ENCODE measurements around the gene ZNF470. TPM values are rescaled to one million over a fixed set of nuclear protein-coding genes. Genes with fewer than 3 reads are reported as not detected.

ZNF470 gene
- 2.7 and 2.9 TPM in 2 replicates for total RNA-seq (2014; rRNA removed; shearing (Covaris generic))

DNA sequence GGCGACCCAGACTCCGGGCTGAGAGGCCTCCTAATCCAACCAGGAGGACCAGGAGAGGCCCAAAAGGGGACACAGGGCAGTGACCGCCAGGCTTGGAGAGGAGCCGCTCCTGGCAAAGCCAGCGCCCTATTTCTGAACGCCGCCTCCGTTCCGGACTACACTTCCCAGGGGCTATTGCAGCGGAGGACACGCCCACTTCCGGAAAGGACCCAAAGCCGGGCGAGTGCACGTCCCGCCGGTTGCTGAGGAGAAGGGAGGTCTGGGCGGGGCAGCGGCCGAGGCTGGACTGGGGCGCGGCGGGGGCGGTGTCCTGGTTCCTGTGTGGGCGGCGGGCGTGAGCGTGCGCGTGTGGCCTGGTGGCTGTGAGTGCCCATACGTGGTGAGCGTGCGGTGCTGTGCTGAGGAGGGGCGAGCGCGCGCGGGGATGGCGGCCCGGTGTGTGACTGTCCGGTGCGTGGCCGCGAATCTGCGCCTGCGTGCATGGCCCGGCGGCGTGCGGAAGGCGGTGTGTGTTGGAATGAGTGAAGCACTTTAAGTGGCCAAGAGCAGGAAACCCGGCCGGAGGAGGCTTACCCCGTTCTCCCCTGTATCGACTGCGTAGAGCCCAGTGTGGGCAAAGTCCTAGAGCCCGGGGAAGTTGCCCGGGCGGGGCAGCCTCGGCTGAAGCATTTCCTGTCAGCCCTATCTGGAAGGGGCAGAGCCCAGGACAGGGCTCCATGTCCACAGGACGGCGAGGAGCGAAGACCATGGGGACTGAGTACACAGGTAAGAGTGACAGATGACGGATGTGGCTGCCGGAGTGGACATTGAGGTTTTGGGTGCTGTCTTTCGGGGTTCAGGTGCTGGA lies at the start of gene ZNF470:
ZNF470 (plus strand) TSS at position 195 of the 847 bp plus-strand sequence. CDS start 2,844 bp downstream, outside the sequence.
- peak; percentile 95 for DNase-seq (ENCODE audit: low read depth)

DNA sequence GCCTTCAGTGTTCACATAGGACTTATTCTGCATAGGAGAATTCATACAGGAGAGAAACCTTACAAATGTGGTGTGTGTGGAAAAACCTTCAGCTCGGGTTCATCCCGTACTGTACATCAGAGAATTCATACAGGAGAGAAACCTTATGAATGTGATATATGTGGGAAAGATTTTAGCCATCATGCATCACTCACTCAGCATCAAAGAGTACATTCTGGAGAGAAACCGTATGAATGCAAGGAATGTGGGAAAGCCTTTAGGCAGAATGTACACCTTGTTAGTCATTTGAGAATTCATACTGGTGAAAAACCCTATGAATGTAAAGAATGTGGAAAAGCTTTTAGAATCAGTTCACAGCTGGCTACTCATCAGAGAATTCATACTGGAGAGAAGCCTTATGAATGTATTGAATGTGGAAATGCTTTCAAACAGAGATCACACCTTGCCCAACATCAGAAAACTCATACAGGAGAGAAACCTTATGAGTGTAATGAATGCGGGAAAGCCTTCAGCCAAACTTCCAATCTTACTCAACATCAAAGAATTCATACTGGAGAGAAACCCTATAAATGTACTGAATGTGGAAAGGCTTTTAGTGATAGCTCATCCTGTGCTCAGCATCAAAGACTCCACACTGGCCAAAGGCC lies 41.9 kb upstream of the ZNF470 start:
- DNase-seq (ENCODE audit: low read depth): no peak

DNA sequence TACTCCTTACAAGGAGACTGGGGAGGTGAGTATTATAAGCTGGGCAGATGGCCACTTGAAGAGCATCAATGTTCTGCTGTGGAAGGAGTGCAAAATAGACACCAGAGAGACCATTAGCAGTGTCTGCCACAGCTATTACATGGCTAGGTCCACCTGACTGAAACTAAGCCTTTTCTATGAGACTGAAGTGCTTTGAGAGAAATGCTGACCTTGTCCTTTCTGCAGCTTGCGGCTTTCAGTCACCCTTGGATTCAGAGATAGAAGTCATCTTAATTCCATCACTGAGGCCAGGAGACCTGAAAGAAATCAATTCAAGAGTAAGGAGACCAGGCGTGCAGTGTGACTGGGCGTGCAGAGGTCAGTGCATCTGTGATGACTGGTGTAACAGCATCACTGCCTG lies 29.8 kb upstream of the ZNF470 start:
- DNase-seq (ENCODE audit: low read depth): no peak

DNA sequence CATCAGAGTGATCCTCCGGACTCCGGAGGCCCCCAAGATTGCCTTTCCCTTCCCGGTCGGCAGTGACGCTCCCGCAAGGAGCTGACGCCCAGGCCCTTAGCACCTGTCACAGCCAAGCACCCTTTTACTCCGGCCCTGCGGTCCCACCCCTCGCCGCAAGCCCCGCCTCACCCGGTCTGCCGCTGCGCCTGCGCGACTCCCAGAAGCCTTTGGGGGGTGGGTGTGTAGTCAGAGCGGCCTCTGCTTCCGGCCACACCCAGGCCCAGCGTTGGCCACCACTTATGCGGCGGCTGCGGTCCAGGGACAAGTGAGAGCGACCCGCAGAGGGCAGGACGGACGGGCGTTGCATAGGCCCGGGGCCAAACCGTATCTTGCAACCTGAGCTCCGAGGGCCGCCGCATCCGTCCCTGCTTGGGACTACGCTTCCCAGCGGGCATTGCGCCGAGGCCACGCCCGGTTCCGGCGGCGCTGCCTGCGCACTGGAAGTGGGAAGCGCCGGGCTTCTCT lies 29.0 kb upstream of the ZNF470 start:
- peak; percentile 89 for DNase-seq (ENCODE audit: low read depth)

DNA sequence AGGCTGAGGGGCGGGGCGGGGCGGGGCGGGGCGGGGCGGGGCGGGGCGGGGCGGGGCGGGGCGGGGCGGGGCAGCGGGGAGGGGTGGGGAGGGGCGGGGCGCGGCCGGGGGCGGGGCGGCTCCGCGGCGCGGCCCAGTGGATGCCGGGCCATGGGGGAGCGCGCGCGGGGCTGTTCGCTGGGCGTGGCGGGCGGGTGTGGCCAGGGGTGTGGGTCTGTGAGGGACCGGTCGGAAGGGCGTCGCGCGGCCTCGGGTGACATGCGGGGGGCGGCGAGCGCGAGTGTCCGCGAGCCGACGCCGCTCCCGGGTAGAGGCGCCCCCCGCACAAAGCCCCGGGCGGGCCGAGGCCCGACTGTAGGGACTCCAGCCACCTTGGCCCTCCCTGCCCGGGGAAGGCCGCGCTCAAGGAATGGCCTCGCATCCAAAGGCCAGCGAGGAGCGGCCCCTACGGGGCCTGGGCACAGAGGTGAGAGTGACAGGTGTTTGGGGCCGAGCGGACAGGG lies 28.5 kb upstream of the ZNF470 start, which contains the start of gene ZFP28:
ZFP28 (plus strand) TSS at position 188 of the 503 bp plus-strand sequence; CDS start at position 259, 71 bp downstream.
- DNase-seq (ENCODE audit: low read depth): no peak

DNA sequence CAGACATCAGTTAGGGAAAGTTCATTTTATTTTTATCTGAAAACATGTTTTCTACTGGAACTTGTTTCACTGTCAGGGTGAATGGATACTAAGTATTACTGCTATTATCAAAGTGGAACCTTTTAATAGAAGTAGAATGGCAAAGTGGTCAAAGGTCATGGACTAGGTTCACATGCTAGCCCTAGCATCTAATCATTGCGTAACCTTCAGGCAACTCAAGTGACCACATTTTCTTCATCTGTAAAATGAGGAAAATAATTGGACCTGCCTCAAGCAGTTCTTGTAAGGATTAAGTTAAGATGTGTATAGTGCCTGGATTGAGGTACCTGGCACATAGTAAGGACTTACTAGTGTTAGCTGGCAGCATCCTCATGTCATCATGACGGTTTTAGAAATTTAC lies 23.5 kb upstream of the ZNF470 start:
- no peak for DNase-seq (ENCODE audit: low read depth)

DNA sequence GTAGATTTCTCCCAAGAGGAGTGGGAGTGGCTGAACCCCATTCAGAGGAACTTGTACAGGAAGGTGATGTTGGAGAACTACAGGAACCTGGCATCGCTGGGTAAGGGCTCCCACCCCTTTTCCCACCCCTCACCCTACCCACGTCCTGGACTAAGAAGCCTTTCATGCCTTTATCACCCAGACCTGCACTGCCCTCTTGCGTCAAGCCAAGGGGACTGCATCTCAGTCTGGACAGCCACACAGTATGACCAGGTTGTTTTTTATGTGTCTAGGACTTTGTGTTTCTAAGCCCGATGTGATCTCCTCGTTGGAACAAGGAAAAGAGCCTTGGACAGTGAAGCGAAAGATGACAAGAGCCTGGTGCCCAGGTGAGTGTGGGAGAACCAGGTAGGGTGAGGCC lies 19.7 kb upstream of the ZNF470 start:
- no peak for DNase-seq (ENCODE audit: low read depth)

DNA sequence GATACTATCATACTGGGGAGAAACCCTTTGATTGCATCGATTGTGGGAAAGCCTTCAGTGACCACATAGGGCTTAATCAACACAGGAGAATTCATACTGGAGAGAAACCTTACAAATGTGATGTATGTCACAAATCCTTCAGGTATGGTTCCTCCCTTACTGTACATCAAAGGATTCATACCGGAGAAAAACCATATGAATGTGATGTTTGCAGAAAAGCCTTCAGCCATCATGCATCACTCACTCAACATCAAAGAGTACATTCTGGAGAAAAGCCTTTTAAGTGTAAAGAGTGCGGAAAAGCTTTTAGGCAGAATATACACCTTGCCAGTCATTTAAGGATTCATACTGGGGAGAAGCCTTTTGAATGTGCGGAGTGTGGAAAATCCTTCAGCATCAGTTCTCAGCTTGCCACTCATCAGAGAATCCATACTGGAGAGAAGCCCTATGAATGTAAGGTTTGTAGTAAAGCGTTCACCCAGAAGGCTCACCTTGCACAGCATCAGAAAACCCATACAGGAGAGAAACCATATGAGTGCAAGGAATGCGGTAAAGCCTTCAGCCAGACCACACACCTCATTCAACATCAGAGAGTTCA lies 12.9 kb upstream of the ZNF470 start:
- no peak for DNase-seq (ENCODE audit: low read depth)

DNA sequence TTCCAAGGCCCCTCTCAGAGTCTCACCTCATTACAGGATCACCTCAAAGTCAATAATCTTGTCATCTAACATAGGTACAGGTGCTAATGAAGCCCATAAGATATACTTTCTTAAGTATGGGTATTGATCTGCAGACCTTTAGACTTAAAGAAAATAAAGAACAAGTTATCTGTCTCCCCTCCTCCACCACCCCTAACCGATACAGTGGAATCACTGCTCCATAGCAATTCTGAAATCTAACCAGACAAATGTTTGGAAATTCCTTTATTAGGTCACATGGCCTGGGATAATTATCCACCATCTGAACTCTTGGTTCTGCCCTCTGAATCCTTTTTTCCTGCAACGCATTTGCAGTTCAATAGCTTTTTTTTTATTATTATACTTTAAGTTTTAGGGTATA lies 4.5 kb upstream of the ZNF470 start:
- DNase-seq (ENCODE audit: low read depth): no peak

DNA sequence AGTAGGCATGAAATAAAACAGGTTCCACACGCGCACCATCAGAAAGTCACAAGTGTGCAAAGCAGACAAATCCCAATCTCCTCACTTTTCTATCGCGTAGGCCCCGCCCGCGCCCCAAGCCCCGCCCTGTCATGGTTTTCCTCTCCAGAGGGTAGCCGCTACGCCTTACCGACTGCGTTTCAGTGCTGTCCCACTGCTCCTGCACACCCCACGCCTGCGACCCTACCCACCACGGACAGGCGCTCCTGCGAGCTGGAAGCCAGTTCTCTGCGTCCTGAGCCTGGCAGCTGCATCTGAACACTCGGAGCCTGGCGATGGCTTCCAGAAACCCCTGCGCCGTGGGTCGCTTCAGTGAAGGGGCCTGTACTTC lies 379 bp upstream of the ZNF470 start:
- DNase-seq (ENCODE audit: low read depth): peak; percentile 51

DNA sequence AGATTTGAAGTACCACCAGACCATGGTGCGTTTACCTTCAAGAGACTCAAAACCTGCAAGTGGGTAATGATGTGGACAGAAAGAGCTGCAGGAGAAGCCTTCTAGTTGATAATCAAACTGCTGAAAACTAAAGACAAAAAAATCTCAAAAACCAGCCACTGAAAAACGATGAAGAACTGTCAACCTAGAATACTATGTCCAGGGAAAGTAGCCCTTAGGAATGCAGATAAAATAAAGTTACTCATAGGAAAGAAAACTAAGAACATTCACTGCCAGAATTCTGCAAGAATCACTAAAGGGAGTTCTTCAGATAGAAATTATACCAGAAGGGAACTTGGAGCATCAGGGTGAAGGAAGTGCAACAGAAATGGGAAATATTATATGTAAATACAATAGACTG lies 5.3 kb downstream of the ZNF470 start:
- DNase-seq (ENCODE audit: low read depth): no peak

DNA sequence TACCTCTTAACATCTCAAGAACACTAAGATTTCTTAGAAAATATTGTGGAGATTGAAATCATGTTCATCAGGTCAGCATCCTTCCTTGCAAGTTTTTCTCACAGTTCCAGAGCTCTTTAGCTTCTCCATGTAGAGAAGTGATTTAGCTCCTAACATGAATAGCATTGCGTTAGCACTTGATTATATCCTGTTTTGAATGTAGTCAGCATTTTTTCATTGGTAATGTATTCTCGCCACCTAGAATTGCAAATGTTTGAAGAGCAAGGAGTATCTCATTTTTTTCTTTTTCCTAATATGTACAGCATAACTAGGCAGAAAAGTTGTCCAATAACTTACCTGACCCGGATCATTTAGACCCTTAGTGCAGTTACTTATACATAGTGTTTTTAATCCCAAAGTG lies 6.6 kb downstream of the ZNF470 start:
- DNase-seq (ENCODE audit: low read depth): no peak

DNA sequence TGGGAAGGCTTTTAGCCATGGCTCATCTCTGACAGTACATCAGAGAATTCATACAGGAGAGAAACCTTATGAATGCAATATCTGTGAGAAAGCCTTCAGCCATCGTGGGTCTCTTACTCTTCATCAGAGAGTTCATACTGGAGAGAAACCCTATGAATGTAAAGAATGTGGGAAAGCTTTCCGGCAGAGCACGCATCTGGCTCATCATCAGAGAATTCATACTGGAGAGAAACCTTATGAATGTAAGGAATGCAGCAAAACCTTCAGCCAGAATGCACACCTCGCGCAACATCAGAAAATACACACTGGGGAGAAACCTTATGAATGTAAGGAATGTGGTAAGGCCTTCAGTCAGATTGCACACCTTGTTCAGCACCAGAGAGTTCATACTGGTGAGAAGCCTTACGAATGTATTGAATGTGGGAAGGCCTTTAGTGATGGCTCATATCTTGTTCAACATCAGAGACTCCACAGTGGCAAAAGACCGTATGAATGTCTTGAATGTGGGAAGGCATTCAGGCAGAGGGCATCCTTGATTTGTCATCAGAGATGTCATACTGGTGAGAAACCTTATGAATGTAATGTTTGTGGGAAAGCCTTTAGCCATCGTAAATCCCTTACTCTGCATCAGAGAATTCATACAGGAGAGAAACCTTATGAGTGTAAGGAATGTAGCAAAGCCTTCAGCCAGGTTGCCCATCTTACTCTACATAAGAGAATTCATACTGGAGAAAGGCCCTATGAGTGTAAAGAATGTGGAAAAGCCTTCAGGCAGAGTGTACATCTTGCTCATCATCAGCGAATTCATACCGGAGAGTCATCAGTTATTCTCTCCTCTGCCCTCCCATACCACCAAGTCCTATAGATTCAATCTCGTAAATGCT lies 10.7 kb downstream of the ZNF470 start:
- no peak for DNase-seq (ENCODE audit: low read depth)

DNA sequence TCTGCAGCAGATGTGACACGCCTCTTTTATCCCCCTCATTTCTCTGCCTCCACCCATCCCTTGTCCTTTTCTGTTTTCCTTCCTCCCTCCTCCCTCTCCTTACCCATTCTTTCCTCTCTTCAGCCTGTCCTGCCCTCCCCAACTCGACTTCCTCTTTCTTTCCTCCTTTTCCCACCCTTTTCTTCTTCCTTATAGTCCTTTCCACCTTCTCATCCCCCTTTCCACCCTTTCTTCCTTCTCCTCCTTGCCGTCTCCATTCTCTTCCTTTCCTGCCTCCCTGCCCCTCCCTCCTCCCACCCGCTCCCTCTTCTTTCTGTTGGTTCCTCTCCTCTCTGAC lies 27.1 kb downstream of the ZNF470 start:
- DNase-seq (ENCODE audit: low read depth): no peak

DNA sequence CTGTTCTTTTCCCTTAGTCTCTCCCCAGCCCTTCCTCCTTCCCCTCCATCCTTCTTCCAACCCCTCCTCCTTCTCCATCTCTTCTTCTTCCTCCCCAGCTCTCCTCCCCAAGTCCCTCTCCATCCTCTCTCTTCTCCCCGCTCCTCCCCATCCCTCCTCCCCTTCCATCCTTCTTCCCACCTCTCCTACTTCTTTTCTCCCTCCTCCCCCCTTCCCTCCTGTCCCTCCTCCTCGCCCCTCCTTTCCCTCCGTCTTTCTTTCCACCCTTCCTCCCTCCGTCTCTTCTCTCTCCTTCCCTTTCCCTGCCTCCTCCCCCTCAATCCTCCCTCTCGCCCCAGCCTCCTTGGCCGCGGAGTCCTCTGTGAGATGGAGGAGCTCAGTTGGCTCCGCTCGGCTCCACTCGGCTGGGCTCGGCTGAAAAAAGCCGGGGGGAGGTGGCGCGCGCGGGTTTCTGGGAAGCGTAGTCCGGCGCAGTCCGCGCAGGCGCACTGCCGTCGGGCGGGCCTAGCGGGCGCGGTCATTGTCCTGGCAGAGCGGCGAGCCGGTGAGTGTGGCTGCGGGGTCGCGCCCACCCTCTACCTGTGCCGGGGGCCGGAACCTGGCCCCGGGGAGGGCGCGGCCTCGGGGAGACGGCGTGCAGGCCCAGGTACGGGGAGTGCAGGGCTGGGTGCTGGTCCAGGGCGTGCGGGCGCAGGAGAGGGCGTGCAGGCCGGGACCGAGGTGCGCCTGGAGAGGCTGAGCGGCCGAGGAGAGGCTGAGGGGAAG lies 27.7 kb downstream of the ZNF470 start, which contains the start of gene ZNF71:
ZNF71 (plus strand) TSS at position 520 of the 765 bp plus-strand sequence. CDS start 6,257 bp downstream, outside the sequence.
- peak; percentile 88 for DNase-seq (ENCODE audit: low read depth)

DNA sequence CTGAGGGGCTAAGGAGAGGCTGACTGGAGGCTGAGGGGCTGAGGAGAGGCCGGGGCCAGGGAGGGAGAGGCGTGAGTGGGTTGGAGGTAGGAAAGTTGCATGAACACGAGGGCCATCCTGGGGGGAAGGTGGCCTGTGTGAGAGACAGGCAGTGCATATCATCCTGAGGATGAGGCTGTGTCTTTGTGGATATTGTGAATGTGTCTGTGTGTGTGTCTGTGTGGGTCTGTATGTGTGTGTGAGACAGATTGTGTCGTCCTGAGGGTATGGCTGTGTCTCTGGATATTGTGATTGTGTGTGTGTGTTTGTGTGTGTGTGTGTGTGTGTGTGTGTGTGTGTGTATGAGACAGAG lies 28.3 kb downstream of the ZNF470 start:
- peak; percentile 29 for DNase-seq (ENCODE audit: low read depth)

DNA sequence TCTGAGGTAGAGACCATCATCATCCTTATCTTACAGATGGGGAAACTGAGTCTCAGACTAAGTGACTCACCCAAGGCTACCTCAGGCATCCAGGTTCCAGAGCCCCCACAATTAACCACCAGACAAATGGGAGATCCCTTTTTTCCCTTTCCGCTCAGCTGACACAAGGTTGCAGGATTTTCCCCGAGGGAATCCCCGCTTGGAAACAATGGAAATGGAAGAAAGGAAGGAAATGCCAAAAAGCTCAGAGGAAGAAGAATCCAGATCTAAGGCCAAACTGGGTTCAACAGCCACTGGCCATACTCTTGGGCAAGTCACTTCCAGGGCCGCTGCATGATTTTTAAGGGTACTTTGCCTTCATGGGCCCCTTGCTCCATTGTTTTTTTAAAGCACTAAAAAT lies 29.4 kb downstream of the ZNF470 start:
- DNase-seq (ENCODE audit: low read depth): no peak

DNA sequence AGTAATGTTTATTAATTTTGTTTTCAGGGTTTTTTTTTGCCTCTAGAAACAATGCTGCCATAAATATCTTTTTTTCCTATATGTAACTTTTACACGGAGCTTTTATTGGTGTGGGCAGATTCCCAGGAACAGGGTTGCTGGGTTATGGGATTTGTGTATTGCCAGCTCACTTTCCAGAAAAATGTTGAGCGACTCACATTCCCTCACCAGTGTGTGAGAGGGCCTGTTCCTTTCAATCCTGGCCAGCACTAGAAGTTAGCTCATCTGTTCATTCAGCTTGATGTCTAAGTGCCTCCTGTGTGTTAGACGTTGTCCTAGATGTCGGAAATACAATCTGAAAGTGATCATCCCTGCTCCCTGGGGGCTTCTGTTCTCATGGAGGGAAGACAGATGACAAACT lies 30.4 kb downstream of the ZNF470 start:
- no peak for DNase-seq (ENCODE audit: low read depth)

DNA sequence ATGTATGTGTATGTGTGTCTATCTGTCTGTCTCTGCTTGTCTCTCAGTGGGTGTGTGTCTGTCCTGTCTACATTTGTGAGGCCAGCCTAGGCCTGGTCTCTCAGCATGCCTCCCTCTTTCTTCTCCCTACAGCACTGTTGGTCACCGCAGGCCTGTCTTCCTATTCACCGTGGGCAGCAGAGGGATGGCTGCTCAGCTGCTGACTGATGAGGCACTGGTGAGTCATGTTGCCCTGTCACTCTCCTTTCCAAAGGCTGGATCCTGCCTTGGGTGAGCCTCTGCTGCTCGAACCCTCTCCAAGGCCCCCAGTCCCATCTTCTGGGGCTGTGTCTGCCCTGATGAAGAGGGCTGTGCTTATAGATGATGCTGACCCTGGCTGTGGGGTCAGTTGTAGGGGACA lies 34.1 kb downstream of the ZNF470 start:
- peak; percentile 18 for DNase-seq (ENCODE audit: low read depth)

DNA sequence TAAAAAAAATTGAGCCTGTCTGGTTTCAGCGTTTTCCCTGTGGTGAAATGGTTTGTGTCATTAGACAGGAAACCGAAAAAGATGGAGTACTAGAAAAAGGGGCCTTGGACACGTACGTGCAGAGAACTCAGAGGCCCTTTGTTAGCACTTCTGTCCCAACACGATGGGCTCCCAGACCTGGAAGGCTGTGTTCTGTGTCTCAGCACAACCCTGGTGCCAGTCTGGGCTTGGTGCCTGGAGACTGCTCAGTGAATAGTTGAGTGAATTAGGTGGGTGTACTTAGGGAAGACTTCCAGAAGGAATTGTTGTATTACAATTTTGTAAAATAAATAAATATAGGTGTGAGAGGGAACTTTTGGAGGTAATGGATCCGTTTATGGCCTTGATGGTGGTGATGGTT lies 36.6 kb downstream of the ZNF470 start:
- DNase-seq (ENCODE audit: low read depth): no peak

Measured in RPMI7951 (cell line).